Measurements from ENCODE around the gene DNAJC5G.

Gene DNAJC5G

DNA sequence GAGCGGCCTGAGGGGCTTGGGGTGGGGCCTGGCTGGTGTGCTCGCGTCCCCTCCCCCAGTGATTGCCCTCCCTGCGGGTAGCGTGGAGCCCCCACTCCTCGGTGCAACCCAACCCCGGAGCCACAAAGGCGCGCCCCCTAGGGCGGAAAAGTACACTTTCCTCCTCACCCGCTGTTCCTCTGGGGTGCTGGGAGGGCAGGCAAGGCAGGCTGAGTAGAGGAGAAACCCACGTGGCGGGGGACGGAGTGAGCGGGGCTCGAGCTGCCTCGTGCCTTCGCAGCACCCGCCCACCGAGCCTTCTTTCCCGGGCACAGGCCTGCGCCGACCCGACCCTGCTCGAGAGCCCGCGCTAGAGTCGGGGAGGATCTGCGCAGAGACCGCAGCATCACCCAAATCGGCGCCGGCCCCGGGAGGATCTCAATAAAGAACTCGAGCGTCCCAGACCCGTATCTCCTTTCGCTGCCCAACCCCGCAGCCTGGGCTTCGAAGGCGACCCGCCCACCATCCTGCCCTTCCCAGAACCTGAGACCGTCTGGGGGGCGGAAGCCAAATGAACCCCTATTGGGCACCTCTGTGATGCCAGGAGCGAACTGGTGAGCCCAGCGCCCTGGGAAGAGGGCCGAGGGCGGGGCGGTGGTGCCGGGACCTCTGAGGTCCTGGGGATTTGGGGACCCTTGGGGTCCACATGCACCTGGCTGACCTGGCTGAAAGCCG is 31.5 kb downstream of the DNAJC5G start:
- no peak for DNase-seq
- H3K4me3 ChIP-seq (ENCODE audit: low read depth, low read length): no peak overlapping the region
- H3K27me3 ChIP-seq (replicated peaks): peaks cover 37% of the 10 kb centered on the region
- in situ Hi-C loops (cut with HindIII; ENCODE audit: low pct_ligation_motif_present, low sequenced_read_pairs): no loop called here
- peaks cover 3% of the 10 kb centered on the region for H3K36me3 ChIP-seq (replicated peaks)
- H3K27ac ChIP-seq: no peak overlapping the region
- TF ChIP-seq, protein P1, sequence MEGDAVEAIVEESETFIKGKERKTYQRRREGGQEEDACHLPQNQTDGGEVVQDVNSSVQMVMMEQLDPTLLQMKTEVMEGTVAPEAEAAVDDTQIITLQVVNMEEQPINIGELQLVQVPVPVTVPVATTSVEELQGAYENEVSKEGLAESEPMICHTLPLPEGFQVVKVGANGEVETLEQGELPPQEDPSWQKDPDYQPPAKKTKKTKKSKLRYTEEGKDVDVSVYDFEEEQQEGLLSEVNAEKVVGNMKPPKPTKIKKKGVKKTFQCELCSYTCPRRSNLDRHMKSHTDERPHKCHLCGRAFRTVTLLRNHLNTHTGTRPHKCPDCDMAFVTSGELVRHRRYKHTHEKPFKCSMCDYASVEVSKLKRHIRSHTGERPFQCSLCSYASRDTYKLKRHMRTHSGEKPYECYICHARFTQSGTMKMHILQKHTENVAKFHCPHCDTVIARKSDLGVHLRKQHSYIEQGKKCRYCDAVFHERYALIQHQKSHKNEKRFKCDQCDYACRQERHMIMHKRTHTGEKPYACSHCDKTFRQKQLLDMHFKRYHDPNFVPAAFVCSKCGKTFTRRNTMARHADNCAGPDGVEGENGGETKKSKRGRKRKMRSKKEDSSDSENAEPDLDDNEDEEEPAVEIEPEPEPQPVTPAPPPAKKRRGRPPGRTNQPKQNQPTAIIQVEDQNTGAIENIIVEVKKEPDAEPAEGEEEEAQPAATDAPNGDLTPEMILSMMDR (IDR thresholded peaks at IDR 0.05; ENCODE audit: low read depth, low read length, missing control alignments): no peak

DNA sequence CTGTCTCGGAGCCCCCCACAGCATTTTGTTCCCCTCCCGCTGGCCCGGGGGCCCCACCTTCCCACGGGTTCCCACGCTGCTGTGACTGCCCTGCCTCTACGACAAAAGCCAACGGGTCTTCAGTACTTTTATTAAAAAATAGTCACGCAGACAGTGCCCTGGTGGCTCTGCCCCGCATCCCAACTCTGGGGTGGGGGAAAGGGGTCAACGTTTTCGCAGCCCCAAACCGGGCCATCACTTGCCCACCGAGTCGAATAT is 32.0 kb downstream of the DNAJC5G start:
- Histone ChIP-seq H3K4me3 (ENCODE audit: low read depth, low read length) (no peak overlapping the region), H3K27me3 (replicated peaks) (peaks cover 37% of the 10 kb centered on the region), H3K27ac (no peak overlapping the region), H3K36me3 (replicated peaks) (peaks cover 3% of the 10 kb centered on the region)
- in situ Hi-C loops (cut with HindIII; ENCODE audit: low pct_ligation_motif_present, low sequenced_read_pairs): no loop called here
- TF ChIP-seq, protein P1 (IDR thresholded peaks at IDR 0.05; ENCODE audit: low read depth, low read length, missing control alignments): no peak
- no peak for DNase-seq

DNA sequence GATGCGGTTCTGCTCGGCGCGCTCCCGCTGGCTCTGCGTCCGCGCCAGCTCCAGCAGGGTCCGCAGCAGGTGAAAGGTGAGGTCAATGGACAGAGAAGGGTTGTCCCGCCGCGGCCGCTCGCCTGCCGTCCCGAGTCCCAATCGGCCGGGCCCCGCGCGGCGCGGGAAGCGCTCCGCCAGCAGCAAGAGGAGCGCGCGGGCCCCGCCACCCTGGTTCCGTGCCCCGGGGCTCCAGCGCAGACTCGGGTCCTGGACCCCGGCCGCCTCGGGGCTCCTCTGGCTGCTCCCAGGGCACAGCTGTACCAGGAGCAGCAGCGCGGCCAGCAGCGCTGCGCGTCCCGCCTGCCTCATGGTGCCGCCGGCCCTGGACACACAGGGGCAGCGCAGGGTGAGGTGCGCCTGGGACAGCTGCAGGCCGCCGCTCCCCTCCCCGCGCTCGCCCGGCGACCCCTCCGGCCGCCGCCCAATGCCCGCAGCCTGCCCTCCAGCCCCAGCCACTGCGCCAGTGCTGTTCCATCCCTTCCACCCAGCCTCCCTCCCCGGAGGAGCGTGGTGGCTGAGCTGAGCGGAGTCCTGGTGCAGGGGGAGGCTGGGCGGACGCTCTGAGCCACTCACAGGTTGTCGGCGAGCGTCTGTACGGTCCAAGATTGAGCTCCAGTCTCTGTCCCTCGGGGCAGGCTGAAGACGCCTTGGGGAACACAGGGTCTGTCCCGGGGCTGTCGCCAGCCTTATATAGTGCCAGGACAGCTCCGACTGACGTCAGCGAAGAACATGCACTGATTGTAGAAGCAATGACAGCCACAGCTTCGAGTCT is 32.5 kb downstream of the DNAJC5G start:
- H3K4me3 ChIP-seq (ENCODE audit: low read depth, low read length): no peak overlapping the region
- no peak for DNase-seq
- in situ Hi-C loops (cut with HindIII; ENCODE audit: low pct_ligation_motif_present, low sequenced_read_pairs): no loop called here
- H3K27me3 ChIP-seq (replicated peaks): peaks cover 37% of the 10 kb centered on the region
- no peak overlapping the region for H3K27ac ChIP-seq
- TF ChIP-seq, protein P1 (IDR thresholded peaks at IDR 0.05; ENCODE audit: low read depth, low read length, missing control alignments): no peak
- peaks cover 3% of the 10 kb centered on the region for H3K36me3 ChIP-seq (replicated peaks)

DNA sequence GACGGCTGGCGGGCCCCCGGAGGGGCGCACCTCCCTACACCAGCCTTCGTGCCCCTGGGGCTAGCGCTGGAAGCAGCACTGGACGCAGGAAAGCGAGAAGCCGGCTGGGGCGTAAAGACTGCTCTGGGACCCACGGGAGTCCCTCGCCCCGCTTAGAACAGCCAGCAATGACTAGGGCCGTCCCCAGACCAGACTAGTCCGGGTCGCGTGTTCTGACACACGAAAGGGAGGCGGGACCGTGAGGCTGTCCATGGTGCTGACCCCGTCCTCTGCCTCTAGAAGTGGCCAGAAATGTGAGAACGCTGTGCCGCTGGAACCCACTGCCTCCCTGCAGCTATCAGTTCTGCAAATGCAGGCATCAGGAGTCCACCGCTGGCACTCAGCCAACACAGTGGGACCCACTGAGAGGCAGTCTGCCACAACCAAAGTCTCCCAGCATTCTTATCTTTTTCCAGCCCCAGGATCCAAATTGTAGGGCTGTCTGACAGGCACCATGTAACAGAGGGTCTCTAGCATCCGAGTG is 33.2 kb downstream of the DNAJC5G start, which contains the start of gene UCN:
Gene UCN, minus strand, starts transcription at position 87 of the 523 bp plus-strand sequence. CDS start 550 bp downstream, outside the sequence.
- peaks cover 3% of the 10 kb centered on the region for H3K36me3 ChIP-seq (replicated peaks)
- TF ChIP-seq, protein P1 (IDR thresholded peaks at IDR 0.05; ENCODE audit: low read depth, low read length, missing control alignments): no peak
- H3K27me3 ChIP-seq (replicated peaks): peaks cover 37% of the 10 kb centered on the region
- no peak within 1 kb of the TSS for H3K27ac ChIP-seq
- in situ Hi-C loops (cut with HindIII; ENCODE audit: low pct_ligation_motif_present, low sequenced_read_pairs): no loop called here
- no peak within 1 kb of the TSS for H3K4me3 ChIP-seq (ENCODE audit: low read depth, low read length)
- DNase-seq: peak; percentile 54

DNA sequence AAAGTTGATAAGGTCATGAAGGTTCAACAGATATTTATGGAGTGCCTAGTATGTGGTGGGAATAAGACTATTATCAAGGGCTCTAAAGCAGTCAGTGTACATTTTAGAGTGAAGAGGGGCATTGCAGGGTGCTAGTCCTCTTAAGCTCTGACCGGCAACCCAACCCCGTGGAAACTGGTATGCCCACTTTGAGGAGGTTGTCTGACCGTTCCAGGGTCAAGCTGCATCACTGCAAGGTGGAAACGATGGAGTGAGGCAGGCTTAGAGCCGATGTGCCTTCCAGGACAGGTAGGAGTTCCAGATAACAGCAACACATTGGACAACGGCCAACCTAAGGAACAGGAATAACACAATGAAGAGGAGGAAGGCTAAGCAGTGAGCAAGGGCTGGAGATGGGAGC is 34.4 kb downstream of the DNAJC5G start:
- H3K36me3 ChIP-seq (replicated peaks): peaks cover 3% of the 10 kb centered on the region
- no peak for DNase-seq
- TF ChIP-seq, protein P1 (IDR thresholded peaks at IDR 0.05; ENCODE audit: low read depth, low read length, missing control alignments): no peak
- in situ Hi-C loops (cut with HindIII; ENCODE audit: low pct_ligation_motif_present, low sequenced_read_pairs): no loop called here
- H3K27me3 ChIP-seq (replicated peaks): peaks cover 35% of the 10 kb centered on the region
- no peak overlapping the region for H3K27ac ChIP-seq
- no peak overlapping the region for H3K4me3 ChIP-seq (ENCODE audit: low read depth, low read length)
